HuH-7 (cell line): ENCODE measurements around the gene ANKRD29.
"Not testable (repeated sequence)": the region's sequence is repeated elsewhere in the genome, so short reads cannot be mapped to it uniquely, and the experiment has no call there.

Experiments
- DNase-seq: peaks from one replicate; pipeline ENCODE4 v3.0.0; 2011; ENCODE audit warnings: low spot score

Gene ANKRD29

DNA sequence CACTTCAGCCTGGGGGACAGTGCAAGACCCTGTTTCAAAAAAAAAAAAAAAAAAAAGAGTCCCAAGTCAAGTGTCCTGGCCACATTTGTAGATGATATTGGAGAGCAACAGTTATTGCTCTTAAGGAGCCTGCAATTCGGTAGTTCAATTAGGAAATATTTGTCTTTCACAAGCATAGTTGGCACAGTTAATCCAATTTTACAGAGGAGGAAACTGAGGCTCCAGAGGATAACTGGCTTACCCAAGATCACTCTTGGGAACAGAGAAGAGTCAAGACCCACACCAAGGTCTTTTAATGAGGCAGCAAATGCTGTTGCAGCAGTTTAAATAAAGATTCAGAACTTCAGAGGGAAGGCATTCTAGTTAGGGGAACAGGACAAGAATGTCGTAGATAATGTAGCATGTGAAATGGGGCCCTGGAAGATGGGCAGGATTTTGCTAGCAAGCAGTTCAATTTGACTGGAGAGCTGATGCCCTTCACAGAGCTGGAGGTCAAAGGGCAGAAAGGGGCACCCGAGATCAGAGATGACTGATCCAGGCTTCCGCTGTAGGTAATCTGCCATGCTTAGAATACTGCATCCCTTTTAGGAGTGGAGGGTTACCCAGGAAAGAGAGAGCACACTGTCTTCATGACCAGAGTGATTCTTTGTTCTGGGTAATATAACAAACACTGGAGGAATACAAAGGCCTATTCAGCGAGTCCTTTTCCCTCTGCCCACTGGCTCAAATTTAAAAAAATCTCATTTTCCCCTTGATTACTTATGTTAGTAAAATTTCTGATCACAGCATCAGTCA lies 79.4 kb downstream of the ANKRD29 start:
- DNase-seq: no peak

DNA sequence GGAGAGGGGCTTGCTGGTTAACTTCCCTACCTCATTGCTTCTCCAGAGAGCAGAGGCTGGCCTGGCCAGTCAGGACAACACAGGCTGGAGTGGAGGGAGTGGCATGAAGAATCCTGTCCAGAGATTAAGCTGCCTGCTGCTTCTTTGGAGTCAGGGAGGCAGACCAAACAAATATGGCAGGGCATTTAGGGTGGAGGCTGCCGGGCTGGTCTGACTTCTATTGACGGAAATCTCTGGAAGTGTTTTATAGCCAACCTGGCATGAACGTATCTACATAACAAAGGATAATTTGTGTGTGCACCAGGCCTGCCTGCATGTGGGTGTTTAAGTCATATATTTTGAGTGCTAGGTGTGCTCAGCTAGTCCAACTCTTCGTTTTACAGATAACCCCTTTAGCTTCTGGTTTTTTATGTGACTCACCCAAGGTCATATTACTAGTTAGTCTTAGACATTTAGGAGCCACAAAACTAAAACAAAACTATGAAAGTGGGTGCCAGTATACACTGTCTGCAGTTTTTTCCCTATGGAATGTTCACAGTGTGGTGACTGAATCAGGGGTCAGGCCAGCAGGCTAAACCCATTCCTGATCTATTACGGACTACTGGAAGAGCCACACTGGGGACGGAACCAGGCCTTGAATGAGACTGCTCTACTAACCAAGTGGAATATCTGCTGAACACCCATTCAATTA lies 81.9 kb downstream of the ANKRD29 start:
- DNase-seq: no peak

GRCh38 chr18:23578891-23579653 lies 83.6 kb downstream of the ANKRD29 start:
- no peak for DNase-seq

- no peak for DNase-seq
Observed at GRCh38 chr18:23578067-23578701, 84.5 kb downstream of the ANKRD29 start.

- not testable (repeated sequence) for DNase-seq
Observed at GRCh38 chr18:23577521-23577920, 85.2 kb downstream of the ANKRD29 start.

DNA sequence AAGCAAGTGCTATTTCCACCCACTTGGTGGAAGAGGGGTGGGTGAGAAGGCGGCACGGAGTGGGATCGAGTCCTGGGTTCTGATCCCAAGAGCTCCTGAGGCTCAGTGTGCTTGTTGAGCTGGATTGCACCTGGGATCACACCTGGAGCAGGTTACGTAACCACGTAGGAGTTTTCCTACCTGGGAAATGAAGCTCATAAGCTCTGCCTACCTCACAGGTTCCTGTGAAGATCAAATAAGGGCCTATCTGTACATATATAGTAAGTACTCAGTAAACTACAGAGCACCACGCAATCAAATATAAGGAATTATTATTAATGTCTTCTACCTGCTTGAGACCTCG lies 87.4 kb downstream of the ANKRD29 start:
- no peak for DNase-seq

GRCh38 chr18:23574611-23575308 lies 88.0 kb downstream of the ANKRD29 start:
- no peak for DNase-seq

GRCh38 chr18:23573626-23574431 lies 88.9 kb downstream of the ANKRD29 start:
- no peak for DNase-seq

GRCh38 chr18:23573020-23573419 lies 89.7 kb downstream of the ANKRD29 start:
- no peak for DNase-seq

DNA sequence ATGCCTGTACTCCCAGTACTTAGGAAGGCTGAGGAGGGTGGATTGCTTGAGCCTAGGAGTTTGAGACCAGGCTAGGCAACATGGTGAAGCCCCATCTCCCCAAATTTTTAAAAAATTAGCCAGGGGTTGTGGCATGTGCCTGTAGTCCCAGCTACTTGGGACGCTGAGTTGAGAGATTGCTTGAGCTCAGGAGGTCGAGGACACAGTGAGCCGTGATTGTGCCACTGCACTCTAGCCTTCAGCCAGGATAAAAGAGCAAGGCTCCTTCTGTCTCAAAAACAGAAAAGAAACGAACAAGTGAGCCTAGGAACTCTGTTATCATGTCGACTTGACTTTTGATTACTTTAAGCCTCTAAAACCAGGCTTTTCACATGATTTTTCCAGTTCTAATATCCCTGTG lies 90.1 kb downstream of the ANKRD29 start:
- DNase-seq: no peak

DNA sequence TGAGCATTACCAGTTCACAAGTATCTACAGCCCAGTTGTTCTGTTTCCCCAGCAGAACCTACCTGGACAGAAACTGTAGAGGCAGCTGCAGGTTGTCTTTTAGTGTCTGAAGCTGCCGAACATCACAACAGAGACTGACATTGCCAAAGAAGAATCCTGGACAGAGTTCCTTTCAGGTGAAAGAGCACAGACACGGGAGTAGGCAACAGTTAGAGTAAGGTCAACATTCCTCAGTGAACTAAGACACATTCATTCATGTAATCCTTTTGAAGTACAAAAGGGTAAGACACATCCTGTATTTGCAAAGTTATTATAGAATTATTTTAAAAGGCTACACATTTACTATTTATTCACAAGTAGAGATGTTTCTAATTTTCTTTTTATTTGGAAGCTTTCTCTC lies 90.7 kb downstream of the ANKRD29 start:
- DNase-seq: no peak

GRCh38 chr18:23570912-23571504 lies 91.7 kb downstream of the ANKRD29 start:
- DNase-seq: no peak

GRCh38 chr18:23569299-23570063 lies 93.2 kb downstream of the ANKRD29 start:
- DNase-seq: no peak

- no peak for DNase-seq
Observed at GRCh38 chr18:23568281-23569138, 94.2 kb downstream of the ANKRD29 start.

DNA sequence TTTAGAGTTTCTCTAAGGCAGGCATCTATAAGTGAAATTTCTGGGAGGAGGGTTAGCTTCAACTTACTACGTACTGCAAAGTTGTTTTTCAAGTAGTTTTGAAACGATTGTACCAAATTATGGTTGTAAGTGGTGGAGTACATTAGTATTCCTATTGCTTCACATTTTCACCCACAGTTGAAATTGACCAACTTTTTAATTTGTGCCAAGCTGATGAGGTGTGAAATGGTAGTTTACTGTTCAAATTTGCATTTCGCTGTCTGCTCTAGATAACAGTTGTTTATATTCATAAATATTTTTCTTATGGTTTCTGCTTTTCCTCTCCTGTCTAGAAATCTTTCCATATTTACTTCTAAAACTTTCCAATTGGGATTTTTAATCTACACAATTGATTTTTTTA lies 95.0 kb downstream of the ANKRD29 start:
- DNase-seq: no peak

DNA sequence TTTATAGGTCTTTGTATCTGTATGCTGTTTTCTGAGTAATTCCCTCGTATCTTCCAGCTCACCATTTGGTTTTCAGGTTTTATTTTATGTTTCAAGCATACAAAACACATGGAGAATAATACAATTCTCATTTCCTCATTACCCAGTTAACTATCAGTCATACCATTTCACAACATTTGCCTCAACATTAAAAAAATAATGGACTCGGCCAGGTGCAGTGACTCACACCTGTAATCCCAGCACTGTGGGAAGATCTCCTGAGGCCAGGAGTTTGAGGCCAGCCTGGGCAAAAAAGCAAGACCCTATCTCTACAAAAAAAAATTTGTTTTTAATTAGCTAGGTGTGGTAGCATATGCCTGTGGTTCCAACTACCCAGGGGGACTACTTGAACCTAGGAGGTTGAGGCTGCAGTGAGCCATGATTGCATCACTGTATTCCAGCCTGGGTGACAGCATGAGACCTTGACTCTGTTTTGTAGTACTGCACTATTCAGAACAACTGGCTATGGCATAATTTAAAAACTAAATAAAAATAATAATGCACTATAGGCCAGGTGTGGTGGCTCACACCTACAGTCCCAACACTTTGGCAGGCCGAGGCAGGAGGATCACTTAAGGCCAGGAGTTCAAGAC lies 96.7 kb downstream of the ANKRD29 start:
- DNase-seq: no peak

DNA sequence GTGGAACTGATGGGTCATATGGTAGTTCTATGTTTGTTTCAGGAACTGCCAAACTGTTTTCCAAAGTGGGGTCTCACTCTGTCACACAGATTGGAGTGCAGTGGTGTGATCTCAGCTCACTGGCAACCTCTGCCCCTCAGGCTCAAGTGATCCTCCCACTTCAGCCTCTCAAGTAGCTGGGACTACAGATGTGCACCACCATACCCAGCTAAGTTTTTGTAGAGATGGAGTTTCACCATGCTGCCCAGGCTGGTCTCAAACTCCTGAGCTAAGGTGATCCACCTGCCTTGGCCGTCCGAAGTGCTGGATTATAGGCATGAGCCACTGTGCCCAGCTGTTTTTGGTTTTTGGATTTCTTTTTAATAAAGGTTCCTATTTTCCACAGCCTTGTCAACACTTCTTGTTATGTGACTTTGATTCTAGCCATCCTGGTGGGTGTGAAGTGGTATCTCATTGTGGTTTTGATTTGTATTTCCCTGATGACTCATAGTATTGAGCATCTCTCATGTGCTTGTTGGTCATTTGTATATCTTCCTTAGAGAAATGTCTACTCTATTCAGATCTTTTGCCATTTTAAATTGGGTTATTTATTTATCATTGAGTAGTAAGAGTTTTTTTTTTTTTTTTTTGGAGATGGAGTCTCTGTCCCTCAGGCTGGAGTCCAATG lies 99.2 kb downstream of the ANKRD29 start:
- DNase-seq: no peak

GRCh38 chr18:23560186-23560585 lies 102.5 kb downstream of the ANKRD29 start:
- no peak for DNase-seq
